Natural killer cell (primary cell): Measurements from ENCODE around the gene CMTM6. TPM values are rescaled to one million over a fixed set of nuclear protein-coding genes. Genes with fewer than 3 reads are reported as not detected.
"Not testable (repeated sequence)": the region's sequence is repeated elsewhere in the genome, so short reads cannot be mapped to it uniquely, and the experiment has no call there.

Source experiments
- ATAC-seq, 3 donors: fragments of 150-1000 bp in 2 of 3; fragments of 200-7000 bp in 1 of 3; cut with Tn5 transposase; 1 replicate in 1 of 3; 2 replicates in 2 of 3; pipeline ENCODE4 v1.10.0; 2021; ENCODE audit warnings: mild to moderate bottlenecking in 2 of 3, moderate library complexity in 2 of 3
- DNase-seq, 2 donors: peaks; one replicate each; pipeline versions ENCODE4 v3.0.0 to v3.0.0-alpha.2; 2013 to 2021; ENCODE audit warnings: mixed read lengths in 1 of 2
- H3K27ac ChIP-seq: one replicate; pipeline ENCODE4 v1.5.1; 2013; ENCODE audit warnings: mild to moderate bottlenecking, low read length
- H3K27me3 ChIP-seq: one replicate; pipeline ENCODE4 v1.6.1; 2013; ENCODE audit warnings: low read length; ENCODE audit not compliant: control insufficient read depth, insufficient read depth
- H3K36me3 ChIP-seq: one replicate; pipeline ENCODE4 v1.6.1; 2013; ENCODE audit warnings: low read length; ENCODE audit not compliant: control insufficient read depth, insufficient read depth
- H3K4me1 ChIP-seq: one replicate; pipeline ENCODE4 v1.6.1; 2013; ENCODE audit warnings: low read length; ENCODE audit not compliant: control insufficient read depth, insufficient read depth
- H3K4me3 ChIP-seq: one replicate; pipeline ENCODE4 v1.5.1; 2013; ENCODE audit warnings: low read length
- H3K9me3 ChIP-seq: one replicate; pipeline ENCODE4 v1.6.1; 2013; ENCODE audit warnings: low read length; ENCODE audit not compliant: control insufficient read depth, insufficient read depth
- H3K27ac Mint-ChIP-seq, 2 donors: one replicate each; pipeline ENCODE4 v1.8.0; 2022; ENCODE audit warnings: mild to moderate bottlenecking in 2 of 2, mixed read lengths in 2 of 2, moderate library complexity in 1 of 2
- H3K27me3 Mint-ChIP-seq, 2 donors: one replicate each; pipeline ENCODE4 v1.8.0; 2022; ENCODE audit warnings: low read depth in 2 of 2, mixed read lengths in 2 of 2
- H3K36me3 Mint-ChIP-seq: one replicate; pipeline ENCODE4 v1.8.0; 2022; ENCODE audit warnings: mixed read lengths
- H3K4me1 Mint-ChIP-seq, 2 donors: one replicate each; pipeline ENCODE4 v1.8.0; 2022; ENCODE audit warnings: mixed read lengths in 2 of 2
- H3K4me3 Mint-ChIP-seq: one replicate; pipeline ENCODE4 v1.8.0; 2022; ENCODE audit warnings: mild to moderate bottlenecking, moderate library complexity, mixed read lengths
- H3K9me3 Mint-ChIP-seq, 2 donors: one replicate each; pipeline ENCODE4 v1.8.0; 2022; ENCODE audit warnings: mixed read lengths in 2 of 2
- CTCF ChIP-seq: fragments of 200-600 bp; IDR thresholded peaks from one replicate; pipeline ENCODE4 v1.8.0; 2022; ENCODE audit warnings: antibody characterized with exemption
- WGBS: methylation state at CpG from one replicate; pipeline ENCODE4 v1.1.7; 2013; ENCODE audit warnings: missing lambda C conversion rate; ENCODE audit not compliant: insufficient coverage; 5-methylcytosine and 5-hydroxymethylcytosine counted together
- intact Hi-C: fragments of 100-400 bp; cut with micrococcal nuclease; formaldehyde crosslinking; loops from one replicate; pipeline ENCODE4 v1.14.2; 2022
- total RNA-seq, 4 donors: library from RNA; stranded (reverse); fragments of 120-200 nt in 1 of 4; gene quantifications; one replicate each; pipeline versions ENCODE4 v1.2.3 to v1.2.4, GENCODE V29; 2013 to 2022

CMTM6 gene
- total RNA-seq, 3 donors from 2014 or later (not counting 1 experiment from before 2014, with no cell fraction given), result 57.4 to 63.6 (median 59.5) TPM

GRCh38 chr3:32440611-32441350, 61.9 kb downstream of the CMTM6 start:
- TF ChIP-seq CTCF, result no peak
- 94% methylated on average over 10 of the region's 10 CpGs for WGBS
- Histone ChIP-seq H3K27me3 (no peaks in the 10 kb centered on the region), H3K27ac (peak overlapping the region; percentile 30), H3K36me3 (no peaks in the 10 kb centered on the region), H3K4me1 (peaks cover 16% of the 10 kb centered on the region), H3K4me3 (no peak overlapping the region), H3K9me3 (no peaks in the 10 kb centered on the region)
- H3K4me1 Mint-ChIP-seq, result peaks cover 11 to 24% of the 10 kb centered on the region in 2 donors
- H3K4me3 Mint-ChIP-seq, result no peak overlapping the region
- intact Hi-C loops, result no loop called here
- no peaks in the 10 kb centered on the region for H3K36me3 Mint-ChIP-seq
- DNase-seq (no peak), ATAC-seq (no peak)
- no peak overlapping the region for H3K27ac Mint-ChIP-seq
- no peaks in the 10 kb centered on the region for H3K27me3 Mint-ChIP-seq
- H3K9me3 Mint-ChIP-seq, result no peaks in the 10 kb centered on the region

GRCh38 chr3:32439421-32439820, 63.2 kb downstream of the CMTM6 start:
- peak overlapping the region; percentile 30 for H3K27ac ChIP-seq
- H3K9me3 ChIP-seq, ATAC-seq, H3K4me3 ChIP-seq, H3K4me3 Mint-ChIP-seq, H3K36me3 Mint-ChIP-seq, H3K9me3 Mint-ChIP-seq, H3K36me3 ChIP-seq, intact Hi-C loops, H3K27me3 Mint-ChIP-seq, H3K27me3 ChIP-seq, H3K27ac Mint-ChIP-seq, DNase-seq: not testable (repeated sequence)
- H3K4me1 ChIP-seq, result peaks cover 16% of the 10 kb centered on the region
- peaks cover 11 to 23% of the 10 kb centered on the region in 2 donors for H3K4me1 Mint-ChIP-seq
- 78% methylated on average over 4 of the region's 4 CpGs for WGBS

- no peaks in the 10 kb centered on the region for H3K9me3 ChIP-seq
- no peaks in the 10 kb centered on the region for H3K36me3 ChIP-seq
- DNase-seq, result peak in 1 of 2 donors; percentile 38
- H3K27ac ChIP-seq, result peak overlapping the region; percentile 50
- Mint-ChIP-seq H3K9me3 (no peaks in the 10 kb centered on the region), H3K36me3 (no peaks in the 10 kb centered on the region), H3K27ac (peak overlapping the region in 1 of 2 donors; percentile 35), H3K27me3 (no peaks in the 10 kb centered on the region), H3K4me1 (peaks cover 5 to 16% of the 10 kb centered on the region in 2 donors), H3K4me3 (no peak overlapping the region)
- peak in 1 of 3 donors; percentile 48 for ATAC-seq
- H3K4me1 ChIP-seq, result peaks cover 18% of the 10 kb centered on the region
- H3K4me3 ChIP-seq, result no peak overlapping the region
- intact Hi-C loops, result no loop called here
- H3K27me3 ChIP-seq, result no peaks in the 10 kb centered on the region
- 56% methylated on average over 10 of the region's 10 CpGs for WGBS
- TF ChIP-seq CTCF, result no peak
These were observed 63.9 kb downstream of the CMTM6 start for GRCh38 chr3:32438596-32439344.

- Mint-ChIP-seq H3K27me3 (no peaks in the 10 kb centered on the region), H3K27ac (no peak overlapping the region), H3K4me3 (no peak overlapping the region), H3K9me3 (no peaks in the 10 kb centered on the region), H3K36me3 (no peaks in the 10 kb centered on the region), H3K4me1 (peaks cover 8 to 16% of the 10 kb centered on the region in 2 donors)
- H3K27me3 ChIP-seq, result no peaks in the 10 kb centered on the region
- H3K4me3 ChIP-seq, result no peak overlapping the region
- H3K4me1 ChIP-seq, result peaks cover 27% of the 10 kb centered on the region
- no peak for TF ChIP-seq CTCF
- no peak overlapping the region for H3K27ac ChIP-seq
- intact Hi-C loops, result no loop called here
- no peaks in the 10 kb centered on the region for H3K36me3 ChIP-seq
- DNase-seq (no peak), ATAC-seq (no peak)
- H3K9me3 ChIP-seq, result no peaks in the 10 kb centered on the region
- WGBS, result 93% methylated on average over 7 of the region's 7 CpGs
These were observed 64.8 kb downstream of the CMTM6 start for GRCh38 chr3:32437896-32438295.
